WTC11 (cell line): ENCODE results near the gene IGFL1. TPM values are rescaled to one million over a fixed set of nuclear protein-coding genes. Genes with fewer than 3 reads are reported as not detected.

Experiments used
- ATAC-seq: fragments of 200-7000 bp; cut with Tn5 transposase; 2 replicates; pipeline ENCODE4 v1.10.0; 2021; ENCODE audit warnings: mild to moderate bottlenecking, moderate library complexity
- CTCF ChIA-PET: fragments of 300-600 bp; sonication (Branson Sonifier 250); formaldehyde crosslinking; loops from one replicate; lab custom pipeline; 2021; ENCODE audit warnings: antibody characterized with exemption; lab: Charles Lee
- POLR2A ChIA-PET: fragments of 350-600 bp; sonication (Branson Sonifier 250); formaldehyde crosslinking; loops from one replicate; lab custom pipeline; 2021; ENCODE audit warnings: antibody characterized with exemption; lab: Charles Lee
- DNase-seq: peaks from one replicate; pipeline ENCODE4 v3.0.0; 2021; ENCODE audit warnings: low spot score
- H3K27ac Mint-ChIP-seq: 2 replicates; pipeline ENCODE4 v1.8.0; 2021; ENCODE audit warnings: mixed read lengths
- H3K27me3 Mint-ChIP-seq: 2 replicates; pipeline ENCODE4 v1.8.0; 2021; ENCODE audit warnings: low read depth, mild to moderate bottlenecking, moderate library complexity, mixed read lengths
- H3K36me3 Mint-ChIP-seq: 2 replicates; pipeline ENCODE4 v1.8.0; 2021; ENCODE audit warnings: mixed read lengths
- H3K4me1 Mint-ChIP-seq: 2 replicates; pipeline ENCODE4 v1.8.0; 2022; ENCODE audit warnings: mixed read lengths
- H3K4me3 Mint-ChIP-seq: 2 replicates; pipeline ENCODE4 v1.8.0; 2021; ENCODE audit warnings: mild to moderate bottlenecking, moderate library complexity, mixed read lengths
- H3K9me3 Mint-ChIP-seq: 2 replicates; pipeline ENCODE4 v1.8.0; 2021; ENCODE audit warnings: mixed read lengths
- CREM ChIP-seq: sonication (generic); formaldehyde crosslinking; IDR thresholded peaks from 2 replicates; pipeline ENCODE4 v1.8.1; 2022; ENCODE audit warnings: mild to moderate bottlenecking, missing genetic modification reagents, moderate library complexity
- EMX1 ChIP-seq: fragments of 250-450 bp; sonication (Bioruptor Pico); IDR thresholded peaks from 2 replicates; pipeline ENCODE4 v1.8.0; 2021; ENCODE audit warnings: mild to moderate bottlenecking
- FOXJ3 ChIP-seq: sonication (generic); formaldehyde crosslinking; IDR thresholded peaks from 2 replicates; pipeline ENCODE4 v1.9.0; 2021; ENCODE audit warnings: missing genetic modification reagents, mild to moderate bottlenecking, borderline replicate concordance
- IRF2 ChIP-seq: sonication (generic); formaldehyde crosslinking; IDR thresholded peaks from 2 replicates; pipeline ENCODE4 v1.8.0; 2022; ENCODE audit warnings: low read depth, missing genetic modification reagents, borderline replicate concordance
- JAZF1 ChIP-seq: fragments of 250-450 bp; sonication (Bioruptor Pico); IDR thresholded peaks from 2 replicates; pipeline ENCODE4 v1.9.0; 2021; ENCODE audit warnings: moderate library complexity, mild to moderate bottlenecking, inconsistent platforms
- NFE2L1 ChIP-seq: sonication (generic); formaldehyde crosslinking; IDR thresholded peaks from 2 replicates; pipeline ENCODE4 v1.8.1; 2023; ENCODE audit warnings: missing genetic modification reagents
- NR2C2 ChIP-seq: sonication (generic); formaldehyde crosslinking; IDR thresholded peaks from 2 replicates; pipeline ENCODE4 v1.8.0; 2022; ENCODE audit warnings: mild to moderate bottlenecking, missing genetic modification reagents
- TP53 ChIP-seq: sonication (generic); formaldehyde crosslinking; IDR thresholded peaks from 2 replicates; pipeline ENCODE4 v1.8.1; 2023; ENCODE audit warnings: mild to moderate bottlenecking, missing genetic modification reagents
- ZNF121 ChIP-seq: sonication (generic); formaldehyde crosslinking; IDR thresholded peaks from 2 replicates; pipeline ENCODE4 v1.8.0; 2023; ENCODE audit warnings: missing genetic modification reagents
- ZNF263 ChIP-seq: sonication (generic); formaldehyde crosslinking; IDR thresholded peaks from 2 replicates; pipeline ENCODE4 v1.8.1; 2022; ENCODE audit warnings: low read depth, mild to moderate bottlenecking, moderate library complexity, missing genetic modification reagents
- ZNF416 ChIP-seq: fragments of 250-450 bp; sonication (Bioruptor Pico); IDR thresholded peaks from 2 replicates; pipeline ENCODE4 v1.9.0; 2021; ENCODE audit warnings: mild to moderate bottlenecking, inconsistent platforms
- total RNA-seq: library from RNA; stranded (reverse); gene quantifications from 3 replicates; pipeline ENCODE4 v1.2.3, GENCODE V29; 2021
- TF ChIP-seq, protein P1 (sequence below): sonication (generic); formaldehyde crosslinking; conservative IDR thresholded peaks from 2 replicates; pipeline ENCODE4 v1.8.1; 2023; ENCODE audit warnings: mild to moderate bottlenecking, low read depth, missing genetic modification reagents, moderate library complexity
- TF ChIP-seq, protein P2 (sequence below): sonication (generic); formaldehyde crosslinking; IDR thresholded peaks from 2 replicates; pipeline ENCODE4 v1.8.0; 2022; ENCODE audit warnings: mild to moderate bottlenecking, missing genetic modification reagents
- TF ChIP-seq, protein P3 (sequence below): sonication (generic); formaldehyde crosslinking; IDR thresholded peaks from 2 replicates; pipeline ENCODE4 v1.8.1; 2023; ENCODE audit warnings: mild to moderate bottlenecking, missing genetic modification reagents
- TF ChIP-seq, protein P4 (sequence below): sonication (generic); formaldehyde crosslinking; IDR thresholded peaks from 2 replicates; pipeline ENCODE4 v1.8.0; 2023; ENCODE audit warnings: missing genetic modification reagents
- TF ChIP-seq, protein P5 (sequence below): fragments of 250-450 bp; sonication (Bioruptor Pico); IDR thresholded peaks from 2 replicates; pipeline ENCODE4 v1.8.0; 2021; ENCODE audit warnings: mild to moderate bottlenecking
- TF ChIP-seq, protein P6 (sequence below): sonication (generic); formaldehyde crosslinking; IDR thresholded peaks from 2 replicates; pipeline ENCODE4 v1.8.1; 2023; ENCODE audit warnings: mild to moderate bottlenecking, moderate library complexity, missing genetic modification reagents
- TF ChIP-seq, protein P7 (sequence below): fragments of 250-450 bp; sonication (Bioruptor Pico); IDR thresholded peaks from 2 replicates; pipeline ENCODE4 v1.9.0; 2021; ENCODE audit warnings: moderate library complexity, mild to moderate bottlenecking, inconsistent platforms, borderline replicate concordance
- TF ChIP-seq, protein P8 (sequence below): fragments of 250-450 bp; sonication (Bioruptor Pico); IDR thresholded peaks from 2 replicates; pipeline ENCODE4 v1.9.0; 2021; ENCODE audit warnings: mild to moderate bottlenecking
- TF ChIP-seq, protein P9 (sequence below): fragments of 250-450 bp; sonication (Bioruptor Pico); conservative IDR thresholded peaks from 2 replicates; pipeline ENCODE4 v1.9.0; 2021; ENCODE audit warnings: mild to moderate bottlenecking

IGFL1 gene
- total RNA-seq, 1 experiment from 2014 or later, result not detected

DNA sequence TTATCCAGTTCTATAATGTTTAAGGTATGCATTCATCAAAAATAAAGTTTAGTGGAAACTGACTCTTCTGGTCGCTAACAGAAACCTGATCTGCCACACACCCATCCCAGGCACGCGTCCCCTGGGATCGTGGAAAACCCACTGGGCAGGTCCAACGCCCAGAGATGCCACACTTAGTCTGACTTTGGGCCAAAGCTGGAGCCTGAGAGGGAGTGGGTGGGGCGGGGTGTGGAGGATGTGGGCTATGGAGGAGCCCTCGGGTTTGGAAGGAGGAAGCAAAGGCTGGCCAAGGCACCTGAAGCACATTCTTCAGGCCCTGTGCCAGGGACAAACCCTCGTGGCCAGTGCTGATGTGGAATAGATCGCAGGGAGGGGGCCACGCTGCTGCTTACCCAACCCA lies 2.5 kb downstream of the IGFL1 start:
- CTCF ChIA-PET, result interaction anchor here (0.8 kb wide), 1 partner anchor 150 kb away, joined by 3 read pairs; no protein-coding TSS in a partner anchor
- Mint-ChIP-seq H3K27me3 (no peaks in the 10 kb centered on the region; the same call in 1 of the 2 replicates), H3K4me3 (no peak overlapping the region)
- POLR2A ChIA-PET, result no interaction called here
- TF ChIP-seq ZNF121 (CRISPR knock-in tag), result no peak
- TF ChIP-seq, all 79 proteins: peak for 0
- Mint-ChIP-seq H3K9me3 (no peaks in the 10 kb centered on the region), H3K4me1 (no peaks in the 10 kb centered on the region), H3K36me3 (no peaks in the 10 kb centered on the region), H3K27ac (no peak overlapping the region)
- DNase-seq (no peak), ATAC-seq (no peak)

DNA sequence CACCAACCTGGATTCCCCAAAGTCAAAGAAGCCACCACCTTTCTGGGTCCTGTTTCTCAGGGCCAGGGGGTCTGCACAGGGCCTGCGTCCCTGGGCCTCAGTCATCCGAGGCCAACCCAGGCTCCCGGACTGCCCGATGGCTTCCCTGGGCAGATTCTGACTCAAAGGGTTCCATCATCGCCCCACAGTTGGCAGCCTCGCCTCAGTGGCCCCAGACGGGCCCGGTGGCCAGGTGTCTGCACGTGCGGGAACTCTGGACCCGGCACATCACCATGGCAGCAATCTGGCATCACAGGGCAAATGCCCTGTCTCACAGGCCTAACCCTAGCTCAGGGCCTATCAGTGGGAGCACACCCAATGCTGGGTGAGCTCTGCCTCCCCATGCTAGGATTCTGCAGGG lies 2.9 kb downstream of the IGFL1 start:
- ATAC-seq, result no peak
- TF ChIP-seq EMX1 (CRISPR knock-in tag) (no peak), ZNF263 (CRISPR knock-in tag) (no peak), IRF2 (CRISPR knock-in tag) (no peak), NR2C2 (CRISPR knock-in tag) (no peak), JAZF1 (CRISPR knock-in tag) (no peak), TP53 (CRISPR knock-in tag) (no peak), FOXJ3 (CRISPR knock-in tag) (no peak), CREM (CRISPR knock-in tag) (no peak), ZNF416 (no peak), NFE2L1 (CRISPR knock-in tag) (no peak)
- TF ChIP-seq, protein P1, sequence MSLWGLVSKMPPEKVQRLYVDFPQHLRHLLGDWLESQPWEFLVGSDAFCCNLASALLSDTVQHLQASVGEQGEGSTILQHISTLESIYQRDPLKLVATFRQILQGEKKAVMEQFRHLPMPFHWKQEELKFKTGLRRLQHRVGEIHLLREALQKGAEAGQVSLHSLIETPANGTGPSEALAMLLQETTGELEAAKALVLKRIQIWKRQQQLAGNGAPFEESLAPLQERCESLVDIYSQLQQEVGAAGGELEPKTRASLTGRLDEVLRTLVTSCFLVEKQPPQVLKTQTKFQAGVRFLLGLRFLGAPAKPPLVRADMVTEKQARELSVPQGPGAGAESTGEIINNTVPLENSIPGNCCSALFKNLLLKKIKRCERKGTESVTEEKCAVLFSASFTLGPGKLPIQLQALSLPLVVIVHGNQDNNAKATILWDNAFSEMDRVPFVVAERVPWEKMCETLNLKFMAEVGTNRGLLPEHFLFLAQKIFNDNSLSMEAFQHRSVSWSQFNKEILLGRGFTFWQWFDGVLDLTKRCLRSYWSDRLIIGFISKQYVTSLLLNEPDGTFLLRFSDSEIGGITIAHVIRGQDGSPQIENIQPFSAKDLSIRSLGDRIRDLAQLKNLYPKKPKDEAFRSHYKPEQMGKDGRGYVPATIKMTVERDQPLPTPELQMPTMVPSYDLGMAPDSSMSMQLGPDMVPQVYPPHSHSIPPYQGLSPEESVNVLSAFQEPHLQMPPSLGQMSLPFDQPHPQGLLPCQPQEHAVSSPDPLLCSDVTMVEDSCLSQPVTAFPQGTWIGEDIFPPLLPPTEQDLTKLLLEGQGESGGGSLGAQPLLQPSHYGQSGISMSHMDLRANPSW (CRISPR knock-in tag), result no peak
- TF ChIP-seq, protein P2, sequence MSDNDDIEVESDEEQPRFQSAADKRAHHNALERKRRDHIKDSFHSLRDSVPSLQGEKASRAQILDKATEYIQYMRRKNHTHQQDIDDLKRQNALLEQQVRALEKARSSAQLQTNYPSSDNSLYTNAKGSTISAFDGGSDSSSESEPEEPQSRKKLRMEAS, result no peak
- TF ChIP-seq, protein P3, sequence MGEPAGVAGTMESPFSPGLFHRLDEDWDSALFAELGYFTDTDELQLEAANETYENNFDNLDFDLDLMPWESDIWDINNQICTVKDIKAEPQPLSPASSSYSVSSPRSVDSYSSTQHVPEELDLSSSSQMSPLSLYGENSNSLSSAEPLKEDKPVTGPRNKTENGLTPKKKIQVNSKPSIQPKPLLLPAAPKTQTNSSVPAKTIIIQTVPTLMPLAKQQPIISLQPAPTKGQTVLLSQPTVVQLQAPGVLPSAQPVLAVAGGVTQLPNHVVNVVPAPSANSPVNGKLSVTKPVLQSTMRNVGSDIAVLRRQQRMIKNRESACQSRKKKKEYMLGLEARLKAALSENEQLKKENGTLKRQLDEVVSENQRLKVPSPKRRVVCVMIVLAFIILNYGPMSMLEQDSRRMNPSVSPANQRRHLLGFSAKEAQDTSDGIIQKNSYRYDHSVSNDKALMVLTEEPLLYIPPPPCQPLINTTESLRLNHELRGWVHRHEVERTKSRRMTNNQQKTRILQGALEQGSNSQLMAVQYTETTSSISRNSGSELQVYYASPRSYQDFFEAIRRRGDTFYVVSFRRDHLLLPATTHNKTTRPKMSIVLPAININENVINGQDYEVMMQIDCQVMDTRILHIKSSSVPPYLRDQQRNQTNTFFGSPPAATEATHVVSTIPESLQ (CRISPR knock-in tag), result no peak
- TF ChIP-seq, protein P4, sequence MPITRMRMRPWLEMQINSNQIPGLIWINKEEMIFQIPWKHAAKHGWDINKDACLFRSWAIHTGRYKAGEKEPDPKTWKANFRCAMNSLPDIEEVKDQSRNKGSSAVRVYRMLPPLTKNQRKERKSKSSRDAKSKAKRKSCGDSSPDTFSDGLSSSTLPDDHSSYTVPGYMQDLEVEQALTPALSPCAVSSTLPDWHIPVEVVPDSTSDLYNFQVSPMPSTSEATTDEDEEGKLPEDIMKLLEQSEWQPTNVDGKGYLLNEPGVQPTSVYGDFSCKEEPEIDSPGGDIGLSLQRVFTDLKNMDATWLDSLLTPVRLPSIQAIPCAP (CRISPR knock-in tag), result no peak
- TF ChIP-seq, protein P5, sequence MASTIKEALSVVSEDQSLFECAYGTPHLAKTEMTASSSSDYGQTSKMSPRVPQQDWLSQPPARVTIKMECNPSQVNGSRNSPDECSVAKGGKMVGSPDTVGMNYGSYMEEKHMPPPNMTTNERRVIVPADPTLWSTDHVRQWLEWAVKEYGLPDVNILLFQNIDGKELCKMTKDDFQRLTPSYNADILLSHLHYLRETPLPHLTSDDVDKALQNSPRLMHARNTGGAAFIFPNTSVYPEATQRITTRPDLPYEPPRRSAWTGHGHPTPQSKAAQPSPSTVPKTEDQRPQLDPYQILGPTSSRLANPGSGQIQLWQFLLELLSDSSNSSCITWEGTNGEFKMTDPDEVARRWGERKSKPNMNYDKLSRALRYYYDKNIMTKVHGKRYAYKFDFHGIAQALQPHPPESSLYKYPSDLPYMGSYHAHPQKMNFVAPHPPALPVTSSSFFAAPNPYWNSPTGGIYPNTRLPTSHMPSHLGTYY (CRISPR knock-in tag), result no peak
- TF ChIP-seq, protein P6, sequence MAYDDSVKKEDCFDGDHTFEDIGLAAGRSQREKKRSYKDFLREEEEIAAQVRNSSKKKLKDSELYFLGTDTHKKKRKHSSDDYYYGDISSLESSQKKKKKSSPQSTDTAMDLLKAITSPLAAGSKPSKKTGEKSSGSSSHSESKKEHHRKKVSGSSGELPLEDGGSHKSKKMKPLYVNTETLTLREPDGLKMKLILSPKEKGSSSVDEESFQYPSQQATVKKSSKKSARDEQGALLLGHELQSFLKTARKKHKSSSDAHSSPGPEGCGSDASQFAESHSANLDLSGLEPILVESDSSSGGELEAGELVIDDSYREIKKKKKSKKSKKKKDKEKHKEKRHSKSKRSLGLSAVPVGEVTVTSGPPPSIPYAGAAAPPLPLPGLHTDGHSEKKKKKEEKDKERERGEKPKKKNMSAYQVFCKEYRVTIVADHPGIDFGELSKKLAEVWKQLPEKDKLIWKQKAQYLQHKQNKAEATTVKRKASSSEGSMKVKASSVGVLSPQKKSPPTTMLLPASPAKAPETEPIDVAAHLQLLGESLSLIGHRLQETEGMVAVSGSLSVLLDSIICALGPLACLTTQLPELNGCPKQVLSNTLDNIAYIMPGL (CRISPR knock-in tag), result no peak
- TF ChIP-seq, protein P7, sequence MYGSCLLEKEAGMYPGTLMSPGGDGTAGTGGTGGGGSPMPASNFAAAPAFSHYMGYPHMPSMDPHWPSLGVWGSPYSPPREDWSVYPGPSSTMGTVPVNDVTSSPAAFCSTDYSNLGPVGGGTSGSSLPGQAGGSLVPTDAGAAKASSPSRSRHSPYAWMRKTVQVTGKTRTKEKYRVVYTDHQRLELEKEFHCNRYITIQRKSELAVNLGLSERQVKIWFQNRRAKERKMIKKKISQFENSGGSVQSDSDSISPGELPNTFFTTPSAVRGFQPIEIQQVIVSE (CRISPR knock-in tag), result no peak
- TF ChIP-seq, protein P8, sequence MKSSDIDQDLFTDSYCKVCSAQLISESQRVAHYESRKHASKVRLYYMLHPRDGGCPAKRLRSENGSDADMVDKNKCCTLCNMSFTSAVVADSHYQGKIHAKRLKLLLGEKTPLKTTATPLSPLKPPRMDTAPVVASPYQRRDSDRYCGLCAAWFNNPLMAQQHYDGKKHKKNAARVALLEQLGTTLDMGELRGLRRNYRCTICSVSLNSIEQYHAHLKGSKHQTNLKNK (CRISPR knock-in tag), result no peak
- TF ChIP-seq, protein P9, sequence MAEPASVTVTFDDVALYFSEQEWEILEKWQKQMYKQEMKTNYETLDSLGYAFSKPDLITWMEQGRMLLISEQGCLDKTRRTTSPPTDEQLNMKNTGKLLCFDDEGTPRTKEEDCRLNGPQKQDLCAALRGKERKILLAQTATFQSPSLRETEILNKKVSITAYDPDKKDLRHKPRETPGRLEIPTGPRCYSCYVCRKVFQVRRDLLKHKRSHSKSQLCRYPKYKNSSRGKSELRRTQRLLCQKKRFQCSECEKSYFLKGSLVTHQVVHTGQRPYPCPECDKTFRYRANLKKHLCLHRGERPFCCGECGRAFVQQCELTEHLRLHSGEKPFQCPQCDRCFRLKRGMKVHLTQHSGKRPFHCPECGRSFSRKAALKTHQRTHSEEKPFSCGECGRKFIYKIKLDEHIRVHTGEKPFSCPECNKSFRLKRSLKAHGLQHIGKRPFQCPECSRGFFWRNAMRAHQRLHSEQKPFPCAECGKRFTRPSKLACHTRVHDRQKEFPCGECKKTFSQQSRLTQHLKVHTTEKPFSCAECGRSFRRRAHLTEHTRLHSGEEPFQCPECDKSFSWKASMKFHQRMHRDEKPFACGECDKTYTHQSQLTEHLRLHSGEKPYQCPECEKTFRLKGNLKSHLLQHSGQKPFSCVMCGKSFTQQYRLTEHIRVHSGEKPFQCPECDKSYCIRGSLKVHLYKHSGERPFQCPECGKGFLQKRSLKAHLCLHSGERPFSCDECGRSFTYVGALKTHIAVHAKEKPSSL (CRISPR knock-in tag), result no peak
- Mint-ChIP-seq H3K9me3 (no peaks in the 10 kb centered on the region), H3K27me3 (no peaks in the 10 kb centered on the region; the same call in 1 of the 2 replicates), H3K4me3 (no peak overlapping the region), H3K36me3 (no peaks in the 10 kb centered on the region), H3K27ac (no peak overlapping the region), H3K4me1 (no peaks in the 10 kb centered on the region)
- ChIA-PET CTCF (interaction anchor here (0.8 kb wide), 1 partner anchor 150 kb away, joined by 3 read pairs; no protein-coding TSS in a partner anchor), POLR2A (no interaction called here)
- DNase-seq, result no peak
